Effector memory CD4-positive, alpha-beta T cell (primary cell): Measurements from ENCODE around the gene ATG9A.
"Not testable (repeated sequence)": the region's sequence is repeated elsewhere in the genome, so short reads cannot be mapped to it uniquely, and the experiment has no call there.

Experiments used
- DNase-seq, 3 donors: peaks; one replicate each; pipeline ENCODE4 v3.0.0-alpha.2; 2020
- H3K27ac ChIP-seq: 2 replicates; pipeline ENCODE4 v1.7.0; 2013; ENCODE audit warnings: mild to moderate bottlenecking, low read length, moderate library complexity; ENCODE audit not compliant: insufficient read depth, poor library complexity, severe bottlenecking
- H3K27me3 ChIP-seq: replicated peaks from 2 replicates; pipeline ENCODE4 v1.7.0; 2013; ENCODE audit warnings: mild to moderate bottlenecking, low read length; ENCODE audit not compliant: insufficient read depth, control insufficient read depth, poor library complexity, severe bottlenecking
- H3K36me3 ChIP-seq: 2 replicates; pipeline ENCODE4 v1.7.0; 2013; ENCODE audit warnings: mild to moderate bottlenecking, low read length, moderate library complexity; ENCODE audit not compliant: control insufficient read depth, insufficient read depth
- H3K4me1 ChIP-seq: 2 replicates; pipeline ENCODE4 v1.7.0; 2013; ENCODE audit warnings: low read length, mild to moderate bottlenecking; ENCODE audit not compliant: control insufficient read depth, insufficient read depth, poor library complexity, severe bottlenecking
- H3K4me3 ChIP-seq: 2 replicates; pipeline ENCODE4 v1.7.0; 2013; ENCODE audit warnings: low read length, low read depth, mild to moderate bottlenecking; ENCODE audit not compliant: insufficient read depth, poor library complexity, severe bottlenecking
- H3K9me3 ChIP-seq: 2 replicates; pipeline ENCODE4 v1.7.0; 2013; ENCODE audit warnings: mild to moderate bottlenecking, low read length, moderate library complexity; ENCODE audit not compliant: control insufficient read depth

The ATG9A gene

DNA sequence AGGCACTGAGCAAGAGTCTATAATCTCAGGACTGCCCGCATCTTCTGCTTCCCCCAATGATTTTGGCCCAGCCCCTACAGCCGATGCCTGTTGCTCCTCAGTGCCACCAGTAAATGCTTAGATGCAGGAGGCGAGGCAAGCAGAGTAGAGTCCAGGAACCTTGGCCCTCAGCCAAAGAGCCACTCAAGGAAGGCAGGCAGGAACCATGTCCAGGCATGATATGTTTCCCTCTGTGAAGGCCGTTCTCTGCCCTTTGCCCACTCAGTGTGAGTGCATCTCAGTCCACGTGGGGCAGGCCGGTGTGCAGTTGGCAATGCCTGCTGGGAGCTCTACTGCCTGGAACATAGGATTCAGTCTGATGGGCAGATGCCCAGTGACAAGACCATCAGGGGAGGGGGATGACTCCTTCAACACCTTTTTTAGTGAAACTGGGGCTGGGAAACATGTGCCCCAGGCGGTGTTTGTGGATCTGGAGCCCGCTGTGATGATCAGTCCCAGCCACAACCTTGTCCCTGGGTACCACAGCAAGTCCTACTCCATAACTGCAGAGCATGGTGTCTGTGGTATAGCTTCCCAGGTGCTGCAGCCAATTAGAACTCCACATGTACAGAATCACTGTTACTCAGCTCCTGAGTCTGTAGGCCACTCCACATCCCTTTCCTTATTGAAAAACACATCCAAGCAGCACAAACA, 40.1 kb upstream of the ATG9A start:
- H3K27me3 ChIP-seq, result no peaks in the 10 kb centered on the region
- no peaks in the 10 kb centered on the region for H3K4me1 ChIP-seq
- no peaks in the 10 kb centered on the region for H3K36me3 ChIP-seq
- H3K9me3 ChIP-seq, result no peaks in the 10 kb centered on the region
- DNase-seq, result no peak
- no peak overlapping the region for H3K27ac ChIP-seq
- H3K4me3 ChIP-seq, result no peak overlapping the region

DNA sequence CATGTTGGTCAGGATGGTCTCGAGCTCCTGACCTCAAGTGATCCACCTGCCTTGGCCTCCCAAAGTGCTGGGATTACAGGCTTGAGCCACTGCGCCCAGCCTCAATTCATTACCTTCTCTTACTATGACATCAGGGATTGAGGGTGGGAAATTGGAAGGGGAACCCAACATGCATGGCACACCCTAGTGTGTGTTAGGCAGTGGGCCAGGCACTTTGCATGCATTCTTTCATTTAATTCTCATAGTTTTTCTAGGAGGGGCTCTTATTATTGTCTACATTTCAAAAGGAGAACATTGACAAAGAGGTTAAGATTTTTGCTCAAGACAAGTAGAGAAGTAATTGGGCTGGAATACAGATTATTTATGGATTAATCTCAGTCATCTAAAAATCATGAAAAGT, 38.9 kb upstream of the ATG9A start:
- no peaks in the 10 kb centered on the region for H3K9me3 ChIP-seq
- H3K27ac ChIP-seq, result no peak overlapping the region
- H3K4me3 ChIP-seq, result no peak overlapping the region
- no peaks in the 10 kb centered on the region for H3K36me3 ChIP-seq
- H3K4me1 ChIP-seq, result no peaks in the 10 kb centered on the region
- DNase-seq, result no peak
- no peaks in the 10 kb centered on the region for H3K27me3 ChIP-seq

DNA sequence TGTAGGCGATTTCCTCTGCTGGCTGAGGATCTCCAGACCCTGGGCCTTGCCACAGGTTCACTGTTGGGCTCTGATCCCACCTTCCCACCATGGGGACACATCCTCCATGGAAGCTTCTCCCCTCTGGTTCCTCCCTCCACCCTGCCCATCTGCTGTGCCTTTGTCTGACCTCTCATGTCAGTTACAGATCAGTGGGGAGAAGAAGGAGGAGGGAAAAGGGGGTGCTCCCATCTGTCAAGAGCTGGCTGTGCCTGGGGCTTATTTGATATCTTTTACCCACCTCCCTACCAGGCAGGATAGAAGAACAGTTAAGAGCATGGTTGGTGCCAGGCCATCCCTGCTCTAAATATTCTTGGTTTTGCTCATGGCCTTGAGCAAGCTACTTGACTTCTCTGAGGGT, 37.5 kb upstream of the ATG9A start:
- H3K27me3 ChIP-seq, result no peaks in the 10 kb centered on the region
- H3K4me1 ChIP-seq, result no peaks in the 10 kb centered on the region
- no peak overlapping the region for H3K4me3 ChIP-seq
- DNase-seq, result no peak
- H3K9me3 ChIP-seq, result no peaks in the 10 kb centered on the region
- no peak overlapping the region for H3K27ac ChIP-seq
- H3K36me3 ChIP-seq, result no peaks in the 10 kb centered on the region

DNA sequence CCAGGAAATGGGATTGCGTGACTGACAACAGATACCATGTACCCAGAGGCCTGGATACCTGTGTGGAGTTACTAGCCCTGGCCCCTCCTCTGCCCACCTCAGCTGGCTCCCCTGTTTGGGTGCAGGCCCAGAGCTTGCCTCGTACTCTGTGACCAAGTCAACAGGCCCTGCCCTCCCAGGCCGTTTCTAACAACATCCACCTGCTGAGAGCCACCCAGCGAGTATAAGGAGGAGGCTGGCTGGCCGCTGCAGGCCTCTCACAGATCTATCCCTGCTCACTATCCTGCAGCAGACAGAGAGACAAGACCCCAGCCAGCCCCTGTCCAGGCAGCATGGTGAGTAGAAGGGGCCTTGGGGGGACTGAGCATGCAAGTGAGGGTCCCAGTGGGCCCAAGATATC, 36.8 kb upstream of the ATG9A start:
- H3K4me3 ChIP-seq, result no peak overlapping the region
- H3K4me1 ChIP-seq, result no peaks in the 10 kb centered on the region
- DNase-seq, result no peak
- H3K27me3 ChIP-seq, result no peaks in the 10 kb centered on the region
- H3K36me3 ChIP-seq, result no peaks in the 10 kb centered on the region
- H3K9me3 ChIP-seq, result no peaks in the 10 kb centered on the region
- H3K27ac ChIP-seq, result no peak overlapping the region

DNA sequence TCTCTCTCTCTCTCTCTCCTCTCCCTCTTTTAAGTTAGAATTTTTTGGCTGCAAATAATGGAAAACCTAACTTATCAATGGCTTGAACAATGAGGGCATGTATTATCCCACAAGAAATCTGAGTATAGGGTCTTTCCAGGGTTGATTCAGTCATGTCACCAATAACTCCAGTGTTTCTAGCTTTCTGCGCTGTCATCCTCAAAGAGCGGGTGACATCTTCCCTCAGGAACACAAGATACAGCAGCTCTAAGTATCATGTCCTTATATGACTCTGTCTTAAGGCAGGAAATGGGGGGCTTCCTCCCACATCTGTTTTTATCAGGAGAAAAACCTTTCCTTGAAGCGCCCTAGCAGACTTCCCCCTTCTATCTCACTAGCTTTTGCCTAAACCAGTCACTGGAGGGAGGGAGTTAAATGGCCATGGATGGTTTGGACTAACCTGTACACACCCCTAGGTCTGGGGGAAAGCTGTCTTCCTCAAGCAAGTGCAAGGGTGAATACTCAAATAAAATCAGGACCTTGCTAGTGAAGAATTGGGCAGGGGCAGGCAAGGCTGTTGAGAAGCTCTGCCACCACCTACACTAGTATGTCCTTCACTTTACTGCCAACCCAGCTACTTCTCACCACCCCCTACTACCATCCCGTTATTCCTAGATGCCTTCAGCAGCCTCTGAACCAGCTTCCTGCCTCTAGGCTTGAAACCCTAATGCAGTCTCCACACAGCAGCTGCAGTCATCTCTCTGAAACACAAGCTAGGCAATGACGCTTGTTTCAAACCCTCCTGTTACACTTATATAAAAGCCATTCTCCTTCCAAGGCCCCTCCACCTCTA, 31.8 kb upstream of the ATG9A start:
- H3K4me3 ChIP-seq, result no peak overlapping the region
- no peak for DNase-seq
- H3K27ac ChIP-seq, result no peak overlapping the region
- H3K27me3 ChIP-seq, result no peaks in the 10 kb centered on the region
- H3K36me3 ChIP-seq, result no peaks in the 10 kb centered on the region
- H3K9me3 ChIP-seq, result no peaks in the 10 kb centered on the region
- H3K4me1 ChIP-seq, result no peaks in the 10 kb centered on the region

DNA sequence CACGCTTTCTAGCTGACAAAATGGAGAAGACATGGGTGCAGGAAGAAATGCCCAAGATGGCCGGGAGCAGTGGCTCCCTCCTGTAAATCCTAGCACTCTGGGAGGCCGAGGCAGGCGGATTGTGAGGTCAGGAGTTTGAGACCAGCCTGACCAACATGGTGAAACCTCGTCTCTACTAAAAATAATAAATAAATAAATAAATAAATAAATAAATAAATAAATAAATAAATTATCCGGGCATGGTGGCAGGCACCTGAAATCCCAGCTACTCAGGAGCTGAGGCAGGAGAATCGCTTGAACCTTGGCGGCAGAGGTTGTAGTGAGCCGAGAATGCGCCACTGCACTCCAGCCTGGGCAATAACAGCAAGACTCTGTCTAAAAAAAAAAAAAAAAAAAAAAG, 29.5 kb upstream of the ATG9A start:
- H3K36me3 ChIP-seq, H3K9me3 ChIP-seq, DNase-seq, H3K4me3 ChIP-seq, H3K27ac ChIP-seq, H3K27me3 ChIP-seq, H3K4me1 ChIP-seq: not testable (repeated sequence)

DNA sequence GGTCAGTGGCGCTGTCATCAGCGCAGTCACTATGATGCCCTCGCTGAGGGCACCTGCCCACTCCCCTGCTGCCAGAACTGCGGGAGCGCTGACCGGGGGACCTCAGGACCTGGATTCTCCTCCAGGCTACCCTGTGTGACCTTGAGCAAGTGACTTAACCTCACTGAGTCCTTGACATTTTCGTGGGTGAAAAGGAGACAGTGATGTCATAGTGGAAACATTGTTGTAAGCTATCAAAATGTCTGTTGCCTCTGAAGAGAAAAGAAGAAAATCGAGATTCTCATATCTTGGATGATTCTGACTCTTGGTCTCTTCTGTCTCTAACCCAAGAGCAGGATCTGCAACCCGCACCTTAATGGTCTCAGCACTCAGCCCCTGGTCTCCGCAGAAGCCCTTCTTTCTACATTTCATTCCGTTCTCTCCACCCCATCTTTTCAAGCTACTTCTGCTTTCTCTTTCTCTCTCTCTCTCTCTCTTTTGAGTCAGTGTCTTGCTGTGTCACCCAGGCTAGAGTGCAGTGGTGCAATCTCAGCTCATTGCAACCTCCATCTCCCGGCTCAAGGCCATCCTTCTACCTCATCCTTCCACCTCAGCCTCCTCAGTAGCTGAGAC, 25.3 kb upstream of the ATG9A start:
- H3K4me3 ChIP-seq, result peak overlapping the region; percentile 87
- peaks cover 12% of the 10 kb centered on the region for H3K36me3 ChIP-seq
- H3K9me3 ChIP-seq, result no peaks in the 10 kb centered on the region
- H3K27me3 ChIP-seq, result no peaks in the 10 kb centered on the region
- peak overlapping the region; percentile 94 for H3K27ac ChIP-seq
- DNase-seq, result peak in 1 of 3 donors; percentile 41
- peaks cover 29% of the 10 kb centered on the region for H3K4me1 ChIP-seq

DNA sequence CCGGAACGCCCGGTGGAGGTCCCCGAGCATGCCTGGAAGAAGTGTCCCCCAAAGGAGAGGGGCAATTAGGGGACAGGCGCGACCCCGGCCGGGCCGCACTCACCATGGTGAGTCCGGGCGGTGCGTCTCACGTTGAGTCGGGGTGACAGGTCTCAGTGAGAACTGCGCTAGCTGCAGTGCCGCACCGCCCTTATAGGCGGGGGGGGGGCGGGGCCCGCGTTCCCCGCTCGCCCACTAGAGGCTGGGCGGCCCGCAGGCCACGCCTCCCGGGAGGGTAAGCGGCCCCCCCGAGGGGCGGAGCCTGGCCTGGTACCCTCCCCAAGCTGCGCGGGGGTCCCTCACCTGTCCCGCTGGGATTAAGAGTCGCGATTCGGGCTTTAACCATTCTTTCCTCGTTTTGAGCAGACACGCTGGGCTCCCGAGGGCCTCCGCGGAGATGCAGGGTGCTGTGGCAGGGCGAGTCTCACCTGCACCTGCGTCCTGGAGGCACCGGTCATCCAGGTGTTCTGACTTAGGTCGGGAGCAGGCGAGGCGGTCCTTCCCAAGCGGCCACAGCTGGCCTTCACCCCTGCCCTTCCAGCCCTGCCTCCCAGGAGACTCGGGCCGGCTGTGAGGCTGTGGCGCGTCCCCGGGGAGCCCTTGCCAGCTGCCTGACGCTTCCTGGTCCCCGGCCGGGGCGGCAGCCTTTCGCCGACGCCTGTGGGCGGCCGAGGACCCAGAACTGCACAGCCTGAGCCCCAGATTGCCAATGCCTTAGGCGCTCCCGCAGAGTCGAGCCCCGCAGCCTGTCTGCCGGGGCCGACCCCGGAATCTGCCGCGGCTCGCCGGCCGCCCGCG, 24.5 kb upstream of the ATG9A start, which contains the start of gene TUBA4A:
Gene TUBA4A (minus strand): TSS at position 166 of the 837 bp plus-strand sequence. CDS start 60 bp downstream, at position 106.
- Histone ChIP-seq H3K27me3 (no peaks in the 10 kb centered on the region), H3K36me3 (peaks cover 12% of the 10 kb centered on the region), H3K4me1 (peaks cover 34% of the 10 kb centered on the region), H3K9me3 (no peaks in the 10 kb centered on the region), H3K27ac (peak within 1 kb of the TSS; percentile 94), H3K4me3 (peak within 1 kb of the TSS; percentile 87)
- DNase-seq, result peak; percentile 88 to 89 (median 88)

DNA sequence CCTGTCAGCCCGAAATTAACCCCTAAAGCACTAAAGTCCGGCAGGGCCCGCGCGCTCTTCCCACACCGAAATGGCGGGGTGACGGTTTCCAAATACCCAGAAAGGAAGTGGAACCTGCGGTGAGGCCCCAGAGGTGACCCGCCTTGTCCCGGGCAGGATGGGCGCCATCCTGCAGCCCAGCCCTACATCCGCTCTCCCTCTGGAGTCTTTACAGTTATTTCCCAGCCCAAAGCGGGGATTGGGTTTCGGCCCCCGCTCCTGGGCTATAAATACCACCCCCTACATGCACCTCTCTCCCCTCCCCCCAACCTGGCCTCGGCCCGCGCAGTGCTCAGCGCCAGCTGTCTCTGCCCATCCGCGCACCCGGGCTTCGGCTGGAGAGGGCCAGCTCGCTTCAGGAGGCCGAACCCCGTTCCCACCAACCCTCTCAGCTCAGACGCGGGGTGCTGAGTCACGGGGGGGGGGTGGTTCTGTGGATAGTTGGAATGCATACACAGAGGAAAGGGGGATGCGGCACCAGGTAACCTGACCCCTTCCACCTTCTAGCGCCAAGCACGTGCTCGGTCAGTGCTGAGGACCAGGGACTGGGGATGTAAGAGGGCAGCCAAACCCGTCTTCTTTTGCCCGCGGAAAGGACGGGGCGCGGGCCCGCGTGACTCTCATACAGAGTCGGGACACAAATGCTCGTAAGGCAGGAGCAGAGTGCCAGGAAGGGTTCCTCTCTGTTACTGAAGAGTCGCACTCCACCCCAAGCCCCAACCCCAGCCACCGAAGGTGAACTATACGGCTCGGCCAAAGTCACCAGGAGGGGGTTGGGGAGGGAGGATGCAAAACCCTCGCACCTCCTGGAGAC, 23.7 kb upstream of the ATG9A start, which contains the start of gene TUBA4B:
Gene TUBA4B (plus strand): TSS at position 344 of the 853 bp plus-strand sequence. CDS start 165 bp downstream, at position 509.
- Histone ChIP-seq H3K4me1 (peaks cover 43% of the 10 kb centered on the region), H3K27ac (peak within 1 kb of the TSS; percentile 94), H3K36me3 (peaks cover 12% of the 10 kb centered on the region), H3K4me3 (peak within 1 kb of the TSS; percentile 87), H3K9me3 (no peaks in the 10 kb centered on the region), H3K27me3 (no peaks in the 10 kb centered on the region)
- peak in 1 of 3 donors; percentile 30 for DNase-seq
